IMR-90 (cell line): Measurements from ENCODE around the gene CUBN. TPM values are rescaled to one million over a fixed set of nuclear protein-coding genes. Genes with fewer than 3 reads are reported as not detected.

ENCODE experiments used
- ATAC-seq: fragments of 200-7000 bp; cut with Tn5 transposase; 2 replicates; pipeline ENCODE4 v1.9.1; 2020; ENCODE audit warnings: low read depth, mild to moderate bottlenecking, moderate library complexity
- BruUV-seq: library from RNA; stranded (reverse); fragments of 400-500 nt; replicated peaks from 2 replicates; lab custom pipeline; 2021; lab: Mats Ljungman, UMichigan
- CTCF ChIA-PET: fragments of 300-600 bp; formaldehyde crosslinking; extraction: SDS; loops from one replicate; lab custom pipeline; 2021; ENCODE audit warnings: antibody characterized with exemption; lab: Yijun Ruan, JAX
- POLR2A ChIA-PET: fragments of 300-600 bp; sonication (Branson Sonifier 250); formaldehyde crosslinking; loops from one replicate; lab custom pipeline; 2022; ENCODE audit warnings: antibody characterized with exemption; ENCODE audit not compliant: unreplicated experiment; lab: Charles Lee
- DNase-seq: peaks from one replicate; pipeline ENCODE4 v3.0.0; 2013
- H2AFZ ChIP-seq: replicated peaks from 2 replicates; pipeline ENCODE3; 2013; ENCODE audit warnings: low read length, mild to moderate bottlenecking; ENCODE audit not compliant: poor library complexity
- H2AK5ac ChIP-seq: 2 replicates; pipeline ENCODE4 v1.6.1; 2013; ENCODE audit warnings: low read depth, low read length, inconsistent platforms
- H2AK9ac ChIP-seq: replicated peaks from 2 replicates; pipeline ENCODE3; 2013; ENCODE audit warnings: mild to moderate bottlenecking, low read depth, low read length, moderate library complexity; ENCODE audit not compliant: poor library complexity
- H2BK120ac ChIP-seq: 2 replicates; pipeline ENCODE4 v1.6.1; 2013; ENCODE audit warnings: low read depth, low read length, inconsistent platforms
- H2BK15ac ChIP-seq: 3 replicates; pipeline ENCODE4 v1.6.1; 2013; ENCODE audit warnings: low read depth, low read length, inconsistent platforms
- H2BK20ac ChIP-seq: 2 replicates; pipeline ENCODE4 v1.6.1; 2013; ENCODE audit warnings: low read depth, mild to moderate bottlenecking, inconsistent platforms, low read length, moderate library complexity
- H2BK5ac ChIP-seq: 2 replicates; pipeline ENCODE4 v1.6.1; 2013; ENCODE audit warnings: mild to moderate bottlenecking, low read depth, low read length, inconsistent platforms; ENCODE audit not compliant: poor library complexity, severe bottlenecking
- H3K14ac ChIP-seq: replicated peaks from 2 replicates; pipeline ENCODE4 v1.6.1; 2013; ENCODE audit warnings: low read depth, low read length, inconsistent platforms
- H3K18ac ChIP-seq: 2 replicates; pipeline ENCODE4 v1.6.1; 2013; ENCODE audit warnings: low read depth, low read length, control low read depth
- H3K23ac ChIP-seq: 2 replicates; pipeline ENCODE4 v1.6.1; 2013; ENCODE audit warnings: low read depth, low read length, inconsistent platforms
- H3K27ac ChIP-seq: 2 replicates; pipeline ENCODE4 v1.5.1; 2013; ENCODE audit warnings: mild to moderate bottlenecking, control low read depth, low read length; ENCODE audit not compliant: insufficient read depth
- H3K27me3 ChIP-seq: 2 replicates; pipeline ENCODE4 v1.6.1; 2013; ENCODE audit warnings: low read length; ENCODE audit not compliant: control insufficient read depth, insufficient read depth
- H3K36me3 ChIP-seq: 2 replicates; pipeline ENCODE4 v1.6.1; 2013; ENCODE audit warnings: low read length, mixed read lengths; ENCODE audit not compliant: control insufficient read depth, insufficient read depth
- H3K4ac ChIP-seq: 2 replicates; pipeline ENCODE4 v1.6.1; 2013; ENCODE audit warnings: low read depth, low read length, inconsistent platforms
- H3K4me1 ChIP-seq: 2 replicates; pipeline ENCODE4 v1.6.1; 2013; ENCODE audit warnings: low read length, mixed read lengths; ENCODE audit not compliant: control insufficient read depth, insufficient read depth
- H3K4me2 ChIP-seq: 2 replicates; pipeline ENCODE4 v1.6.1; 2013; ENCODE audit warnings: low read depth, mild to moderate bottlenecking, control low read depth, low read length, moderate library complexity
- H3K4me3 ChIP-seq: 2 replicates; pipeline ENCODE4 v1.5.1; 2013; ENCODE audit warnings: low read depth, mild to moderate bottlenecking, control low read depth, low read length, moderate library complexity; ENCODE audit not compliant: insufficient read depth
- H3K56ac ChIP-seq: 2 replicates; pipeline ENCODE4 v1.6.1; 2013; ENCODE audit warnings: low read length, inconsistent platforms; ENCODE audit not compliant: insufficient read depth; ENCODE audit errors: extremely low read depth
- H3K79me1 ChIP-seq, 2 experiments: 2 replicates each; pipeline ENCODE4 v1.6.1; 2013; ENCODE audit warnings: low read length in 2 of 2, inconsistent platforms in 1 of 2, low read depth in 1 of 2
- H3K9ac ChIP-seq: 2 replicates; pipeline ENCODE4 v1.6.1; 2013; ENCODE audit warnings: low read depth, low read length, control low read depth
- H3K9me1 ChIP-seq: 2 replicates; pipeline ENCODE4 v1.6.1; 2013; ENCODE audit warnings: low read length, inconsistent platforms; ENCODE audit not compliant: insufficient read depth
- H3K9me3 ChIP-seq: 2 replicates; pipeline ENCODE4 v1.6.1; 2013; ENCODE audit warnings: low read length; ENCODE audit not compliant: control insufficient read depth, insufficient read depth
- H4K20me1 ChIP-seq: 2 replicates; pipeline ENCODE4 v1.6.1; 2013; ENCODE audit warnings: low read length, inconsistent platforms; ENCODE audit not compliant: insufficient read depth
- H4K5ac ChIP-seq: 2 replicates; pipeline ENCODE4 v1.6.1; 2013; ENCODE audit warnings: mild to moderate bottlenecking, low read depth, low read length, control low read depth
- H4K8ac ChIP-seq, 2 experiments: 2 replicates each; pipeline ENCODE4 v1.6.1; 2013; ENCODE audit warnings: low read depth in 2 of 2, low read length in 2 of 2, control low read depth in 1 of 2, inconsistent platforms in 1 of 2
- H4K91ac ChIP-seq: 2 replicates; pipeline ENCODE4 v1.6.1; 2013; ENCODE audit warnings: low read depth, low read length, inconsistent platforms; ENCODE audit not compliant: insufficient read depth
- ELK1 ChIP-seq: fragments of 150-350 bp; IDR thresholded peaks from 2 replicates; pipeline ENCODE4 v1.6.1; 2016; ENCODE audit warnings: low read depth, mild to moderate bottlenecking, low read length, moderate library complexity, borderline replicate concordance
- MAFK ChIP-seq: IDR thresholded peaks from 2 replicates; pipeline ENCODE4 v1.6.1; 2012; ENCODE audit warnings: low read depth, low read length, improper control_type of control experiment
- WGBS, 2 experiments: methylation state at CpG; one replicate each; pipeline versions ENCODE4 v1.1.5 to v1.1.7; 2013; ENCODE audit warnings: missing lambda C conversion rate in 2 of 2; ENCODE audit not compliant: insufficient read length in 1 of 2; ENCODE audit errors: extremely low coverage in 2 of 2; 5-methylcytosine and 5-hydroxymethylcytosine counted together
- dilution Hi-C: fragments of 300-500 bp; cut with HindIII; formaldehyde crosslinking; loops from one replicate; pipeline ENCODE4 v1.14.3; 2018; ENCODE audit warnings: low sequenced_read_pairs; ENCODE audit not compliant: unreplicated experiment
- in situ Hi-C: fragments of 300-500 bp; cut with MboI; formaldehyde crosslinking; loops from 3 replicates; pipeline ENCODE4 v1.14.3; 2019; ENCODE audit warnings: low sequenced_read_pairs, inconsistent platforms, mixed read lengths
- intact Hi-C: fragments of 100-400 bp; cut with micrococcal nuclease; formaldehyde crosslinking; loops from 2 replicates; pipeline ENCODE4 v1.10.0; 2022
- polyA plus RNA-seq, 3 experiments: library from polyadenylated mRNA; depleted of rRNA; stranded (reverse); fragments of >200 nt; gene quantifications; 2 replicates each; pipeline ENCODE4 v1.2.3, GENCODE V29; 2012; ENCODE audit warnings: low replicate concordance in 1 of 3
- total RNA-seq: library from RNA; depleted of rRNA; stranded (reverse); fragments of >200 nt; gene quantifications from 2 replicates; pipeline ENCODE4 v1.2.3, GENCODE V29; 2012

Gene CUBN
- total and polyA plus RNA-seq, 2 of the 4 experiments (the other 2 are of a cell fraction) = 0.19 to 0.54 TPM

- in situ Hi-C loops (no loop called here), intact Hi-C loops (no loop called here), dilution Hi-C loops (no loop called here)
- Histone ChIP-seq H3K18ac (no peak overlapping the region; the same call in 1 of the 2 replicates), H3K23ac (no peak overlapping the region), H4K91ac (no peak overlapping the region), H3K9ac (no peak overlapping the region), H3K14ac (no peak overlapping the region; the same call in 1 of the 2 replicates), H3K36me3 (no peaks in the 10 kb centered on the region), H4K20me1 (no peaks in the 10 kb centered on the region), H3K4ac (peak overlapping the region; percentile 29; the same call in 1 of the 2 replicates), H3K9me1 (peaks cover 6% of the 10 kb centered on the region; the same call in 1 of the 2 replicates), H2AFZ (no peak overlapping the region), H2BK5ac (no peak overlapping the region), H3K4me3 (no peak overlapping the region), H3K27ac (no peak overlapping the region), H2BK15ac (no peak overlapping the region), H2BK120ac (peak overlapping the region; percentile 33; the same call in 1 of the 2 replicates), H2BK20ac (peak overlapping the region; percentile 32; the same call in 1 of the 2 replicates), H2AK9ac (no peak overlapping the region), H3K56ac (no peak overlapping the region), H3K9me3 (no peaks in the 10 kb centered on the region), H2AK5ac (peak overlapping the region; percentile 45; the same call in 1 of the 2 replicates), H3K27me3 (no peaks in the 10 kb centered on the region), H4K8ac (0 out of 4 replicates have a peak overlapping the region, but pooled peaks of 1 of the 2 experiments have one; percentile 17), H3K4me1 (peaks cover 6% of the 10 kb centered on the region), H3K79me1 (no peaks in the 10 kb centered on the region), H4K5ac (no peak overlapping the region), H3K4me2 (no peak overlapping the region)
- ATAC-seq (peak; percentile 77), DNase-seq (peak; percentile 48)
- TF ChIP-seq ELK1 (no peak), MAFK (no peak)
- no TSS peak for BruUV-seq
- POLR2A ChIA-PET = no interaction called here
- WGBS, 2 experiments = no CpG with 5 or more reads among the region's 4 CpGs
- CTCF ChIA-PET = no interaction called here
Observed at GRCh38 chr10:16909961-16910792, 219.4 kb downstream of the CUBN start.
